ENCODE data around the gene VPS37B.
"Not testable (repeated sequence)": the region's sequence is repeated elsewhere in the genome, so short reads cannot be mapped to it uniquely, and the experiment has no call there.

Gene VPS37B, protein sequence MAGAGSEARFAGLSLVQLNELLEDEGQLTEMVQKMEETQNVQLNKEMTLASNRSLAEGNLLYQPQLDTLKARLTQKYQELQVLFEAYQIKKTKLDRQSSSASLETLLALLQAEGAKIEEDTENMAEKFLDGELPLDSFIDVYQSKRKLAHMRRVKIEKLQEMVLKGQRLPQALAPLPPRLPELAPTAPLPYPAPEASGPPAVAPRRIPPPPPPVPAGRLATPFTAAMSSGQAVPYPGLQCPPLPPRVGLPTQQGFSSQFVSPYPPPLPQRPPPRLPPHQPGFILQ

DNA sequence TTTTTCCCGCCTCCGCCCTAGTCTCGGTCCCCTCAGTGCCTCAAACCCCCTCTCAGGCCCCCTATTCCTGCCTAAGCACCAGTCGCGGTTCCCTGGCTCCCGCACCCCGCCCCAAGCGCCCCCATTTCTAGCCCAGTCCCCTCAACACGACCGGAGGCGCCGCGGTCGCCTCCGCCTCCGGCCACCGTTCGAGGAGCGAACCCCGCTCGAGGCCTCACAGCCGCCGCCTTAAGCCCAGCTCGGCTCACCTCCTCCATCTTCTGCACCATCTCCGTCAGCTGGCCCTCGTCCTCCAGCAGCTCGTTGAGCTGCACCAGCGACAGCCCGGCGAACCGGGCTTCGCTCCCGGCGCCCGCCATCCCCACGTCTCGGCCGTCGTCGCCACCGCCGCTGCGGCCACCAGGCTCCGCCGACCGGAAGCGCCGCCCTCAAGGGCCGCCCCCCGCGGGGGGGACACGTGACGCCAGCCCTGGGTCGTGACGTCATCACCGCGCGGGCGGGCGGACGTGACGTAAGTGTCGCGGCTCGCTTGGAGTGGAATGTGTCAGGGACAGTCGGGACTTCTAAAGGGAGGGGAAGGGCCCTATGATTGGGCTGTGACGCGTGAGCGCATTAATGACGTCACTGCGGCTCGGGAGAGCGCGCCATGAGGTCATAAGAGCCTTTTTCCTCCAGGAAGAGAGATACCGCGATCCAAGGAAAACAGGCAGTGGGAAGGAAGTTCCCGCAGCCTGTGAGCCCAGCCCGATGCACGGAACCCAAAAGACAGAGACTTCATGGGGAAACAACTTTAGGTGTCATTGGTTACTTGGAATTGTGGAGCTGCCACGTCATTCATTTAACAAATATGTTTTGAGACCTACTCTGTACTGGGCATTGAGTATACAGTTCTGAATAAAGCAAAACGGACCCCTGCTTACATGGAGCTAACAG, at the start of gene VPS37B:
Gene VPS37B (minus strand): TSS at position 421 of the 933 bp plus-strand sequence. CDS start 62 bp downstream, at position 359.
- peak; percentile 91 for DNase-seq

DNA sequence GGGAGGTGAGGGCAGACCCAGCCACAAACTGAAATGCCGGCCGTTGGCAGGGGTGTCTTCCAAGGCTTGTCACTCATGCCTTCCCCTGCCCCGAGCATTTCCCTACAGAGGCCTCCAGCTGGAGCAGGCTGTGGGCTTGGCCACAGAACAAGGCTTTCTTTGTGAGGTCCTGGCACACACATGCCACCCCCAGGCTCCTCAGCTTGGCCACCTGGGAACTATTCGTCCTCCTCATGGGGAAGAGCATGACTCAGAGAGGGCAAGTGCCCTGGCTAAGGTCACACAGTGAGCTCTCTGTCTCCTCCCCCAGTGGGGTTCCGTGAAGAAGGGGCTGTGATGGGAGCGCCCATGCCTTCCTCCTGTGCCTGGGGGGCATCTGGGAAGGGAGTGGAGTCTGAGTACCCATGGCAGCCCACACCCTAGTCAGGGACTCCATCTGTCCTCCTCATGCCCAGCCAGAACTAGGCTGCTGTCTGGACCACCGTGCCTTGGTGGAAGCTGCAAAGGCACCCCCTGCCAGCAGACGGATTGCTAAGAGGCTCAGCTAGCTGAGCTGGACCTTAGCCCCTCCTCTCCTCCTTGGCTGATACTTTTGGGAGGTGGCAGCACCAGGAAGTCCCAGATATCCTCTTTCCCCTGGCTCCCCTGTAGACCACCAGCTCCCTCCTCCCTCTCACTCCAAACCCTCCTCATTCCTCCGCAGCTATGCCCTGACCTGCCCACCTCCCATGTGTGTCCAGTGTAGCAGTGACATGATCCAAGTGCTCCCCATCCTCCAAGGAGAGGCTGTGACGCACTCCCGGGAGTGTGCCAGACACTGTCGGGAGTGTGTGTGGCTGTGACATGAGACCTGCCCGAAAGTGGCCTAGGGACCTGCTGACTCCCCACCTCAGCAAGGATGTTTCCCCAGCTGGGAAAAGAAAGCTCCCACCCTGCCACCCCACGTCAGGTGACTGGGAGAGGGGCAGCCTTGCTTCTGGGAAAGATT, 49.0 kb upstream of the VPS37B start:
- no peak for DNase-seq

DNA sequence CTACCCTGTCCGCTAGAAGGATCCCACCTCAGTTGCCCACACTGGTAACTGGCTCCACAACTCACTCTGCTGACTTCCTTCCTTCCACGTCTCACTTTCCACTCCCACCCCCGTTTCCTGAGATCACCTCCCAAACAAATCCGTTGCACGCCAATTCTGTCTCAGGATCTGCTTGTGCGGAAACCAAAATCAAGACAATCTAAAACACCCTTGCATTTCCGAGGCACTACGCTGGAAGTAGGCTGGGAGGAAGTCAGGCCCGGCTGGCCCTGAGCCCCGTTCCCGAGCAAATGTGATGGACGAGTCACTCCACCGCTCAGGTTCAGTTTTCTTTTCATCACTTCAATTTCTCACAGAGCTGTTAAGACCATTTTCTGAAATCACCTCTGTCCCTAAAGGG, 47.3 kb upstream of the VPS37B start:
- DNase-seq = no peak

DNA sequence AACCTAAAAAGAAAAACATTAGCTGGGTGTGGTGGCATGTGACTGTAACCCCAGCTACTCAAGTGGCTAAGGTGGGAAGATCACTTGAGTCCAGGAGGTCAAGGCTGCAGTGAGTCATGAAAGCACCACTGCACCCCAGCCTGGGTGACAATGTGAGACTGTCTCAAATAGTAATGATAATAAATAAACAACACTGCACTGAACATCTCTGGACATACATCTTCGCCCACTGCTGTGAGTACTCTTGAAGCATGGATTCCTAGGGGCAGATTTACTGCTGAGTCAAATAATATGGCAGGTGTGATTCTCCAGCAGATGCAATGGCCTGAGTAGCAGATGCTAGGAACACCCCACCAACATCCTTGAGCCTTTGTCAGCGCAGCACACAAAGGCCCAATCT, 46.7 kb upstream of the VPS37B start:
- DNase-seq = no peak

DNA sequence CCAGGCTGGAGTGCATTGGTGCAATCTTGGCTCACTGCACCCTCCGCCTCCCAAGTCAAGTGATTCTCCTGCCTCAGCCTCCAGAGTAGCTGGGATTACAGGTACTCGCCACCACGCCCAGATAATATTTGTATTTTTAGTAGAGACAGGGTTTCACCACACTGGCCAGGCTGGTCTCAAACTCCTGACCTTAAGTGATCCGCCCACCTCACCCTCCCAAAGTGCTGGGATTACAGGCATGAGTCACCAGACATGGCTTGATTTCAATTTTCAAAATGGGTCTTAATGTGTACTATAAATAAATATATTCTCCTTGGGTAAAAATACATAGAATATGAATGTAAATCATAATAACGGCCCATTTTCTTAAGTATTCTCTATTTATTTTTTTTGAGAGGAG, 45.4 kb upstream of the VPS37B start:
- not testable (repeated sequence) for DNase-seq

DNA sequence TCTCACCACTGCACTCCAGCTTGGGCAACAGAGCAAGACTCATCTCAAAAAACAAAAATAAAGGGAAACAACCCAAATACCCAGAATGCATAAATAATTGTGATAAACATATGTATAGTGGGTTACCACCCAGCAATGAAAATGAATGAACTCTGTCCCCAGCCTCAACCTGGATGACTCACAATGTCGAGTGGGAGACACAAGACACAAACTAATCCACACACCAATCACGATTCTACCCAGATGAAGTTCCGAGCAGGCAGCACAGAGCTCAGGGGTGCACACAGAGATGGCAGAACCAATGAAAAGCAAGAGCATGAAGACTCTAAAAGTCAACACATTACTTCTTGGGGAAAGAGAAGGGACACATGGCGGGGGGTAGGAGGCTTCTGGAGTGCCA, 43.2 kb upstream of the VPS37B start:
- DNase-seq = no peak

DNA sequence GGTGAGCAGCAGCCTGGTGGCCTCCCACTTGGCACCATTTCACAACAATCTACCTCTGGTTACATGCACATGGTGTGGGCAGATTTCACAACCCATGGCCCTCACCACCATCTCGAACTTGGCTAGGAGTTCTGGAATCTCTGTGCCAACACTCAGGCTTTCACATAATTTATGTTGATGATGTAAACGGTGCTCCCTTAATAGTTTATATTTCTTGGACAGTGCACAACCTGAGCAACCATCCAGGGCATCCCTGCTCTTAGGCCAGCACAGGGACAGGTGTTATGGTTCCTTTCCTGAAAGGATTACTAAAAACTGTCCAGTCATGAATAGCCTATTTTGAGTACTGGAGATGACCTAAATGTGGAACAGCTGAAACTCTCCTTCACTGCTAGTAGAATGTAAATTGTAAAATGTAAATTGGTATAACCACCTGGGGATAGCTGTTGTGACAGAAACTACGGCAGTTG, 41.7 kb upstream of the VPS37B start:
- DNase-seq = peak; percentile 59

DNA sequence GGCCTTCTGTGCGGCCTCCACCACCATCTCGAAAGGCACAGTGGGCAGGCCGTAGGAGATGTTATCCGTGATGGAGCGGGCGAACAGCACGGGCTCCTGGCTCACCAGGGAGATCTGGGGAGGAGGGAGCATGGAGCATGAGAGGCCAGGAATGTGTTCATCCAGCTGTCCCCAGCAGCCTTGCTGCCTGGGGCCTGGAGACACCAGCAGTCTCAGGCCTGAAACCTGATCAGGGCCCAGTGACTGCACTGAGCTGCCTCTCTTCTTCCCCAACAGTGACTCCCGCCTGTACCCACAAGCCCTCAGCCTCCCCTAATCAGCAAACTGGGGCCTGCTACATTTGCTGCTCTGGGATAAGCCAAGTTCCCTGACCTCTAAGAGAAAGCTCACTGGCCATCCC, 39.4 kb upstream of the VPS37B start:
- no peak for DNase-seq

DNA sequence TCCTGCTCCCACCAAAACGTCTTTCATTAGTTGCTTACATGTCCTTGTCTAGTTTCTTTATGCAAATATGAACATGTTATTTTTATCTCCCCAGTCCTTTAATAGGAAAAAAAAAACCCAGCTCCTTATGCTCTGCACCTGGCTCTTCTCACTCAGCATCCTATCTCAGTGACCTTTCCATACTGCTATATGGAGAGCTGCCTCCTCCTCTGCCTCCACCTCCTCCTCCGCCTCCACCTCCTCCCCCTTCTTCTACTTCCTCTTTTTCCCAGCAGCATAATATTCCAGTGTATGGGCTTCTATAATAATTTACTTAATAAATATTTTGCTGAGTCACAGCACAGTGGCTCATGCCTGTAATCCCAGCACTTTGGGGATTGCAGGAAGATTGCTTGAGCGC, 38.8 kb upstream of the VPS37B start:
- DNase-seq = no peak

DNA sequence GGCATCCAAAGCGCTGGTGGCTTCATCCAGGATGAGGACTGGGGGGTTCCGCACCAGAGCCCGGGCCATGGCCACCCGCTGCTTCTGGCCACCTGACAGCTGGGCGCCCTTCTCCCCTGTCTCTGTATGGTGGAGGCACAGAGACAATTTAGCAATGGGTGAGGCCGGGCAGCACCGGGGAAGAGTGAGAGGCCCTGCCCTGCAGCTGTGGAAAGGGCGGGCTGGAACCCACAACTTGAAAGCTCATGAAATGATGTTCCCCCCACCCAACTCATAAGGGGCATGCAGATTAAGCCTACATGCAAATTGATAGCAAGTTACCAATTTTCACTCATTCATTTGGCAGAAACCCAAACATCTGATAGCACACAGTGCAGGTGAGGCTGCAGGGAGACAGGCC, 36.3 kb upstream of the VPS37B start:
- DNase-seq = no peak

DNA sequence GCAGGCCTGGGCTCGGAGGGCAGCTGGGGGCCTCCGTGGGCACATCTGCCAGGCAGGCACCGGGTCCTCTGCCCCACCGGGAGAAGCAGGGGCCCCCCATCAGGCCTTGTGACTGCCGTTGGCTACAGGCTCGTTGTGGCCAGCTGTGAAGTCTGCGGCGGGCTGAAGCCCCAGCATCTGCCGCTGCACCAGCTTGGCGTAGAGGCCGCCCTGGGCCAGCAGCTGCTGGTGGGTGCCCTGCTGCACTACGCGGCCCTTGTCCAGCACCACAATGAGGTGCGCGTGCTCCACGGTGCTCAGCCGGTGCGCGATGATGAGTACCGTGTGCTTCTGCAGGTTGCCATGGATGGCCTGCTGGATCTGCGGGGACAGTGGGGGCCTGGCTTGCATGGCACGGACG, 33.9 kb upstream of the VPS37B start:
- no peak for DNase-seq

DNA sequence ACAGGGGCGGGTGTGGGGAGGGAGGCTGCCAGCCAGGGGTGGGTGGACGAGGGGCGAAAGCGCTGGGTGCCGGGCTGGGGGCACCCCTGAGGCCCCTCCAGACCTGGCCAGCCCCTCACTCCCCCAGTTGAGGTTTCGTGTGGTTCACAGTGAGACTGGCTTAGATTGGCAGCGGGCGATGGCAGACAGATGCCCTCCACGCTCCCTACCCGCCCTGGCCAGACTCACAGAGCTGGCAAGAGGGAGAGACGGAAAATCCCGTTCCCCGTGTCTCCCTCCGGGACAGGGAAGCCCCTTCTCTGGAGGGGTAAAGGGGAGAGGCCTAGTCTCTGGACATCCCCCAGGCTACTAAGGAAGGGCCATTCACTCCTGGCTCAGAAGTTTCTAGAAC, 33.2 kb upstream of the VPS37B start:
- no peak for DNase-seq

DNA sequence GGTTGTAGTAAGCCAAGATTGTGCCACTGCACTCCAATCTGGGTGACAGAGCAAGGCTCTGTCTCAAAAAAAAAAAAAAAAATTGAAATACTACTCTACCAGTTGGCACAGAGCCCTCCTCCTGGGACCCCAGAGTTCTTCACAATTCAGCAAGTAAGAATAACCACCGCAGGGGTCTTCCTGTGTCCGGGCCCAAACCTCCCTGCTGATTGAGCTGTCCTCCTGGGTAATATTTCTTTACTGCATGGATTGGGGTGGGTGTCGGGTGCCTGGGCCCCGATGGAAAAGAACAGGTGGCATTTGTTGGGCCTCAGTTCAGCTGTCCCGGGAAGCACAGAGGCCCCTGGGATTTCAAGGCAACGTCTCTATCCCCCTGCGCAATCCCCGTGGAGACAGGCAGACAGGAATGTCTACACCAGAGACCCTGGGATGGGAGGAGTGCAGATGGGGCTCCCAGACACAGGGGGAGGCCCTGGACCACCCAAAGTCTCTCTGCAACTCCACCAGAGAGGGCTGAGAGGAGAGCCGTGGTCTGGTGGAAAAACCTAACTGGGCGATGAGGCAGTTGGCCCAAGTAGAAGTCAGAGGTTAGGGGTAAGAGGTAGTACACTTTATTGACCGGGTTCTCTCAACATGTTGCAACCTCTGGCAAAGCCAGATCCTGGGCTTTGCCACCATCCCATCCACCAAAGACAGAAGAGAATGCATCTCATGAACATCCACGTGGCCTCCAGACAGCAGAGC, 32.7 kb upstream of the VPS37B start:
- no peak for DNase-seq

DNA sequence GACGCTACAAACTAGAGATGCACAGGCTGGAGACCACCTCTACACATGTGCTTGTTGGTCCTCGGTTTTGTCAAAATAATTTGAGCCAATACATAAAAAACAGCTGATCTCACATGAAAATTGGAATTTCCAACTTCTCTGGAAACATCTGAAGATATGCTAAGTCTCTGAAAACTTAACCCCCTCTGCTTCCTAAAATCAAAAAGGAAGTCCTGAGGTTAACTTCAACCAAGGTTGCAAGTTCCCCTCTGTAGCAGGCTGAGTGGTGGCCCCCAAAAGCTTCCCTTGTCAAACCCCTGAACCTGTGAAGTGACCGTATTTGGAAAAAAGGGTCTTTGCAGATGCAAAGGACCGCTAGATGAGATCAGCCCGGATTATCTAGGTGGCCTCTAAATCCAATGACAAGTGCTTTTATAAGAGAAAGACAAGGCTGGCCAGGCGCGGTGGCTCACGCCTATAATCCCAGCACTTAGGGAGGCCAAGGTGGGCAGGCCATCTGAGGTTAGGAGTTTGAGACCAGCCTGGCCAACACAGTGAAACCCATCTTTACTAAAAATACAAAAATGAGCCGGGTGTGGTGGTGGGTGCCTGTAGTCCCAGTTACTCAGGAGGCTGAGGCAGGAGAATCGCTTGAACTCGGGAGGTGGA, 32.0 kb upstream of the VPS37B start:
- DNase-seq = peak; percentile 33

DNA sequence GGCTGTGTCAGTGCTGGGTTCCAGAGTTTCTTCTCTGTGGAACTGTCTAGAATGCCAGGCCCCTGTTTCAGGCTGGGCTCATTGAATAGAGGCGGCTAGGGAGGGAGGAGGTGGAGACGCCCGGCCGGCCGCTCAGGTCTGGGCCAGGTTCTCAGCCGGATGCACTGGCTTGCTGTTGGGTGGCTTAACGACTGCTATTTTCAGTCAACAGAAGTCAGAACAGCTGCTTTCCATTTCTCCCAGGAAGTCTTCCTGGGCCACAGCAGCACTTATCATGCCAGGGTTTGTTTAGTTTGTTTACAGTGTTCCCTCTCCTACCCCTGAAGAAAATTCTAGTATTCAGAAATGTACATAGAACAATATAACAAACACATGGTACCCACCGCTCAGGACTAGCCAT, 26.0 kb upstream of the VPS37B start:
- no peak for DNase-seq

DNA sequence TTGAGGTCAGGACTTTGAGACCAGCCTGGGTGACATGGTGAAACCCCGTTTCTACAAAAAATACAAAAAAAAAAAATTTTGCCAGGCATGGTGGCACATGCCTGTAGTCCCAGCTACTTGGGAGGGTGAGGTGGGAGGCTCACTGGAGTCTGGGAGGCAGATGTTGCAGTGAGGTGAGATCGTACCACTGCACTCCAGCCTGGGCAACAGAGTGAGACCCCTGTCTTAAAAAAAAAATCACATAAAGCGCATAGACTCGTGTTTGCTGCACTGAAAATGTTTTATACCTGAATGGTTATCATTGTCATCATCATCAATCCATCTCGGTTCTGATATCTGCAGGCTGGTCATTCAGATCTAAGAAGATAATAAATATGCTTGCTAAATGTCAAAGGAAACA, 24.8 kb upstream of the VPS37B start:
- DNase-seq = no peak

DNA sequence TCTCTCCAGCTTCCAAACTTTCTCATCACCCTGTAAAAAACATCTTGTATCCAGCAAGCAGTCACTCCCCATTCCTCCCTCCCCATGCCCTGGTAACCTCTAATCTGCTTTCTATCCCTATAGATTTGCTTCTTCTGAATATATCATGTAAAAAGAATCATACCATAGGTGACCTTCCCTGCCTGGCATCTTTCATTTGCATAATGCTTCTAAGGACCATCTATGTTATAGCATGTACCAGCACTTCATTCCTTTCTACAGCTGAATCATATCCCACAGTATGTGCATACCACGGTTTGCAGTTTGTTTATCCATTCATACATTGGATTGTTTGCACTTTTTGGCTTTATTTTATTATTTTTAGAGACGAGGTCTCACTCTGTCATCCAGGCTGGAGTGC, 22.9 kb upstream of the VPS37B start:
- no peak for DNase-seq

DNA sequence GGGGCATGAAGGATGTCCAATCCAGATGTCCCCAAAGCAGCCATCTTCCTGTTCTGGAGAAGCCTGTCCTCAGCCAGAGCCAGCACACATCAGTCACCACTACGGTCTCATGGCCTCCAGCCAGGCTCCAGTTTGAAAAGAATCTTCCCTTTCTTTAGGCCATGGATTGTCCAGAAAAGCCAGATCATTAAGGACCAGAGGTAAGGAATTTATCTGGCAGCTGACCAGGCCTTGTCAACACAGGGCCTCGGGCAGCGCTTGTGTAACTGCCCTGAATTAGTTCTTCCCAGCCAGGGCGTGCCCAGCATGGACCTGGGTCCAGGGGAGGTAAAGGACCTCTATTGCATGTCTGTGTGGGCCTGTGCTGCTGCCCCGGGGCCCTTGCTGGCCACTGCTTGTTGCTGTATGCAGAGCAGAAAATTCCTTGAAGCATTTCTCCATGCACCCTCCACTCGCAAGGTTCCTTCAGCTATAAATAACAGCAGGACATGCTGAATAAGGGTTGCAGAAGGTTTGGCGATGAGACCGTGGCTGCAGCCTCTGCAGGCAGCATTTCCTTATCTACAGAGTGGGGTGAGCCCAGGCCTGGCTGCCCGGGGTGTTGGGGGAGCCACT, 21.7 kb upstream of the VPS37B start:
- peak; percentile 51 for DNase-seq

DNA sequence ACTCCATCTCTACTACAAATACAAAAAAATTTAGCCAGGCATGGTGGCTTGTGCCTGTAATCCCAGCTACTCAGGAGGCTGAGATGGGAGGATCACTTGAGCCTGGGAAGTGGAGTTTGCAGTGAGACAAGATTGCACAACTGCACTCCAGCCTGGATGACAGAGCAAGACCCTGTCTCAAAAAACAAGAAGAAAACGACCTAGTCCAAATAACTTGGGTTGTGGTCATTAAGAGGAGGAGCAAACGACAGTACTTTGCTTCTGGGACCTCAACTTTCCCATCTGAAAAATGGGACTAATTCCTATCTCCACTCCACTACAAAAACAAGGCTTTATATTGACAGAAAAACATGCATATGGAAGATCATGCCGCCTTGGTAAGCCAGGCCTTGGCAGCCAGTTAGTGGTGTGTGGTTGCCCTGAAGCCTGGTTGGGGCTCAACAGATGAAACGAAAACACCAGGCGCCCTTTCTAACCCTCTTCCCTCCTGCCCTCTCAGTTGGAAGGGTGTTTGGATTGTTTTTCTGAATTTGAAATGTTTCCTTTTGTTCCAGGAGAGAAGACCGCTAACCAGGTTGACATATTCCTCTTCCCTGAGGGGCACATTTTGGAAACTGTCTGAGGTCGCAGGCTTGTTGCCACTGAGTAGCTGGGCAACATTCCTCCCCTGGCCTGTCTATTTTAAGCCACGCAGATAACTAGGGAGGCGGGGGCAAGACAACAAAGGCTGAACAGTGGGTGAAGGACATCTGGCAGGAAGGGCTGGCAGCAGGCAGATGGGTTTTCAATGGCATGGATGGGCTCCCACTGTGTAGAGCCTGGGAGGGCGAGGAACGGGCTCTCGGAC, 13.7 kb upstream of the VPS37B start:
- DNase-seq = peak; percentile 59

DNA sequence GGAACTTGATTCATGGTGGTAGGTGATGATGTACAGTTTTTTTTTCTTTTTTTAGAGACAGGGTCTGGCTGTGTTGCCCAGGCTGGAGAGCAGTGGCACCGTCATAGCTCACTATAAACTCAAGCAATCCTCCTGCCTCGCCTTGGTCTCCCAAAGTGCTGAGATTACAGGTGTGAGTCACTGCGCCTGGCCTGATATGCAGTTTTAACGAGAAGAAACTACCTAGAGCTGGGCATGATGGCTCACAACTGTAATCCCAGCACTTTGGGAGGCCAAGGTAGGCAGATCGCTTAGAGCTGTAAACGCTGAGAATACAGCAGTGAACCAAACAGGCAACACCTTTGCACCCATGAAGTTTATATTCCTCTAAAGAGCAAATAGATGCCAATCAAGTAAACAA, 13.0 kb upstream of the VPS37B start:
- no peak for DNase-seq

Data from hematopoietic multipotent progenitor cell treated with erythropoietin and hydrocortisone succinate and interleukin-3 and kit ligand, for 4 days (in vitro differentiated cells).